Activated naive CD4-positive, alpha-beta T cell treated with anti-CD3 and anti-CD28 coated beads for 36 hours (primary cell): ENCODE results near the gene ATP5F1E. TPM values are rescaled to one million over a fixed set of nuclear protein-coding genes. Genes with fewer than 3 reads are reported as not detected.

Experiments used
- CTCF ChIA-PET: fragments of 350-600 bp; sonication (Branson Sonifier 250); formaldehyde crosslinking; loops from one replicate; lab custom pipeline; 2021; ENCODE audit warnings: antibody characterized with exemption; lab: Charles Lee
- DNase-seq: peaks from one replicate; pipeline ENCODE4 v3.0.0-alpha.2; 2020
- H3K27ac Mint-ChIP-seq: one replicate; pipeline ENCODE4 v1.8.0; 2021; ENCODE audit warnings: mild to moderate bottlenecking, mixed read lengths
- H3K27me3 Mint-ChIP-seq: one replicate; pipeline ENCODE4 v1.8.0; 2021; ENCODE audit warnings: low read depth, mixed read lengths
- H3K36me3 Mint-ChIP-seq: one replicate; pipeline ENCODE4 v1.8.0; 2021; ENCODE audit warnings: low read depth, mixed read lengths
- H3K4me1 Mint-ChIP-seq: one replicate; pipeline ENCODE4 v1.8.0; 2021; ENCODE audit warnings: low read depth, mixed read lengths
- H3K4me3 Mint-ChIP-seq: one replicate; pipeline ENCODE4 v1.8.0; 2021; ENCODE audit warnings: mild to moderate bottlenecking, moderate library complexity, mixed read lengths
- H3K9me3 Mint-ChIP-seq: one replicate; pipeline ENCODE4 v1.8.0; 2021; ENCODE audit warnings: mixed read lengths
- intact Hi-C: fragments of 100-400 bp; cut with micrococcal nuclease; formaldehyde crosslinking; loops from one replicate; pipeline ENCODE4 v1.15.1; 2023
- total RNA-seq, 2 experiments: library from RNA; stranded (reverse); gene quantifications; one replicate each; pipeline ENCODE4 v1.2.3, GENCODE V29; 2021

ATP5F1E gene
- total RNA-seq, 2 experiments from 2014 or later = 74.5 to 86.3 TPM

DNA sequence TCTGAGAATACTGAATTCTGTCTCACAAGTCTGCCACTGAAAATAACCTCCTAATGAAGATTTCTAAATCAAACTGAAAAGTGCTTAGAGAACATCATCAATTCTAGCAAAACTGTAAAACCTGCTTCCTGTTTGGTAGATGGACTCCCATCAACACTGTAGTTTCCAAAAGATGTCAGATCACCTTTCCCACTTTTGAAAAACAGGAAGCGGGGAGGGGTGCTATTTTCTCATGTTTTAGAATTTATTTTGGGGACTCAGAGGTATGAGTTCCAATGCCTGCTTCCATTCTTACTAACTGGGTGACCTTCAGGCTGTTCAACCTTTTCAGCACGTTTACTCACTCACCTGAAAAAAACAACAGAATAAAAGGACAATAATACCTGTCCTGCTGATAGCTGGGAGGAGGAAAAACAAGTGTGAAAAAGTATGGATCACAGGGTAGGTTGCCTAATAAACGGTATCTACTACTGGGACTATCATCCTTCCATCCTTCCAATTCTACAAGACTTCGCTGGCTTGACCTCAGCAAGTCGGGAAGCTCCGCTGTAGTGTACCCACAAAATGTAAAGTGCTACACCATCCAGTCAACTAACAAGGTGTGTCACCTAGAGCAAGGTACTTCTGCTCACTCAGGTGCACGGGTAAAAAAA, 1.1 kb downstream of the ATP5F1E start:
- Mint-ChIP-seq H3K36me3 (peaks cover 49% of the 10 kb centered on the region), H3K4me3 (peak overlapping the region; percentile 94), H3K4me1 (peaks cover 74% of the 10 kb centered on the region), H3K27me3 (no peaks in the 10 kb centered on the region), H3K27ac (peak overlapping the region; percentile 93), H3K9me3 (no peaks in the 10 kb centered on the region)
- CTCF ChIA-PET = interaction anchor here (1.2 to 1.9 kb wide), 5 partner anchors 12 to 176 kb away, joined by 4 to 6 read pairs (median 4); partner anchors contain the start of gene PRELID3B
- DNase-seq = no peak
- intact Hi-C loops = loop anchor here (5.0 to 10.0 kb wide), 3 partner anchors 124 to 726 kb away; partner anchors contain the start of gene RAB22A

DNA sequence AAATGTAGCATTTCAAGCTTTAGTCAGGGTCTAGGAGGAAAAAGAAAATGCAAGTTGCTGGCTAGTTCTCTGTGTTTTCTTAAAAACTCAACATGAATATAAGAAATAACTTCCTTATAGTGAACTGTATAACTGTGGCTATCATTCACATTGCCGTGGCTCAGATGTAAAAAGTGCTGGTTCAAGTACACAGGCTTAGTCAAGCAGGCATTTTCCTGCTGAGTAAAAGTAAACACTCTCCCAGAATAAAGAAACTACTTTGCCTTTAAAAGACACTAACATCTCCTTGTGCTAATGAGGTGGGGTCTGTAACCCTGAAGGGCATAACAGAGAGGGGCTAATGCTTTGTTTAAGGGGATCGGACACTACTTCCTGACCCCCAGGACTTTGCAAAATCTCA, 3.3 kb downstream of the ATP5F1E start:
- peaks cover 53% of the 10 kb centered on the region for H3K36me3 Mint-ChIP-seq
- CTCF ChIA-PET = interaction anchor here (0.6 kb wide), 1 partner anchor 638 kb away, joined by 4 read pairs; no protein-coding TSS in a partner anchor
- no peak for DNase-seq
- no peaks in the 10 kb centered on the region for H3K27me3 Mint-ChIP-seq
- peak overlapping the region; percentile 0 for H3K4me3 Mint-ChIP-seq
- no peaks in the 10 kb centered on the region for H3K9me3 Mint-ChIP-seq
- intact Hi-C loops = no loop called here
- H3K4me1 Mint-ChIP-seq = peaks cover 65% of the 10 kb centered on the region
- H3K27ac Mint-ChIP-seq = peak overlapping the region; percentile 43

DNA sequence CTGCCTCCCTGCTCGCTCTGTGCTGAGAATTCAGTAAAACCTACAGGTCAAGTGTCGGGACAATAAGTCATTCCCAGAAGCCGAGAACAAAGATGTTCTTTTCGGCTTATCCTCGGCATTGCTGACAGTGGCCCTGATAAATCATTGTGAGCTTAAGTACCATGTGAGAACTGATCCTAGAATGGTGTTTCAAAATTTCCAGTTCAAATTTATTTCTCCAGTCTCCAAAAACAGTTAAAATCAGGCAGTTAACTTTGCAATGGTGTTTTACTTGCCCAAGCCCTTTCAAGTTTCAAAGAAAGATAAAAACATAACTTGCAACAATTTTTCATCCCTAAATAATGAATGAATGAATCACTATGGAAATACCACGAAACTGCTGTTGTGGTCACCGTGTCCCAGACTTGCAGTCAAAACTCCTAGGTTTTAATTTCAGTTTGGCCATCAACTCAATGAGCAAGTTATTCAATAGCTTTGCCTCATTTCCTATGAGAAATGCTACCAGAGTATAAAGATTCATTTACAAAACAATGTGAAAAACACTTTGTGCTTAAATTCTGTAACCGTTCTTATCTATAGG, 4.3 kb downstream of the ATP5F1E start:
- DNase-seq = no peak
- peak overlapping the region; percentile 55 for H3K27ac Mint-ChIP-seq
- H3K4me3 Mint-ChIP-seq = no peak overlapping the region
- H3K9me3 Mint-ChIP-seq = no peaks in the 10 kb centered on the region
- peaks cover 60% of the 10 kb centered on the region for H3K4me1 Mint-ChIP-seq
- CTCF ChIA-PET = interaction anchor here (0.5 kb wide), 1 partner anchor 28 kb away, joined by 4 read pairs; no protein-coding TSS in a partner anchor
- intact Hi-C loops = no loop called here
- H3K27me3 Mint-ChIP-seq = no peaks in the 10 kb centered on the region
- H3K36me3 Mint-ChIP-seq = peaks cover 55% of the 10 kb centered on the region

DNA sequence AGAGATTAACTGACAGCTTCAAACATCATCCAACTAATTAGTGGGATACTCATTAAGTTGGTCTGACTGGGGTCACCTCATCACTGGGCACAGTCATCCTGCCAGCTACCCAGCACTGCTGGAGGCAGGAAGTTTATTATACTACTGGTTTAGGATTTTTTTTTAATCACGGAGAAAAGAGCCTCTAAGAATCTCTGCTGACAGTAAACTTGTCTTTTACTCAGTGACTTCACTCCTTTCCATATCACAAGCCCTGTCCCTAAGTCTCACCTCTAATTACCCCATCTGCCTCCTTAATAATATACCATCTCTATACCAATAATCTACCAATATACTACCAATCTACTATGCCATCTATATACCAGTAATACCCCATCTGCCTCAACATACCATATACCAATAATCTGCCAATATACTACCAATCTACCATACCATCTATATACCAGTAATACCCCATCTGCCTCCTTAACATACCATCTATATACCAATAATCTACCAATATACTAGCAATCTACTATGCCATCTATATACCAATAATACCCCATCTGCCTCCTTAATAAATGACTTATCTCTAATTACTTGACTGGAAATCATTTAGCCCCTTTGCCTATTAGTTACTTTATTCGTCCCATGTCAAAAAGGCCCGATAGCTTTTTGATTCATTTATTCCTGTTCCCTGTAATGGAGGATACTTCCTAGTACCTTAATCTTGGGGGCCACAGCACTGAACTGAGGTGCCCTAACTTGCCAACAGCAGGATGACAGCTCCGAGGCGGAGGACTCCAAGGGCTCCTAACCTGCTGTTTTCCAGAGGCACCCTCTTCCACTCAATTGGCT, 5.0 kb downstream of the ATP5F1E start:
- Mint-ChIP-seq H3K36me3 (peaks cover 54% of the 10 kb centered on the region), H3K4me1 (peaks cover 57% of the 10 kb centered on the region), H3K27ac (no peak overlapping the region), H3K4me3 (no peak overlapping the region), H3K27me3 (no peaks in the 10 kb centered on the region), H3K9me3 (no peaks in the 10 kb centered on the region)
- CTCF ChIA-PET = no interaction called here
- no peak for DNase-seq
- intact Hi-C loops = no loop called here

DNA sequence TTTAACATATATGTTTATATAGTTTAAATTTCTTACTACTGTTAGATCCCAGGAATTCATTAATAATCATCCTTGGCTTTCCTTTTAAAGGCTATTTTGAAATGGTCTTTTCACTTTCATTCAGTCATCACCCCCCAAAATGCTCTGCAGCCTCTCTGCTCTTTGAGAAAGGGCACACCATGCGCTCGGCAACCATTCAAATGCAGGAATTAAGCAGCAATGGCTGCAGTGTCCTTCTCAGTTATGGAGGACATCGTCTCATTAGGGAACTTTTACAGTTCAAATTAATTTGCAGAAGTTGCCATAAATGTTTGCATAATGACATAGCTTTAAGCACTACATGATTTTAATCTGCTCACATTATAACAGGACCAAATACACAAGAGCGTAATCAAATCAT, 6.6 kb downstream of the ATP5F1E start:
- Mint-ChIP-seq H3K4me1 (peaks cover 57% of the 10 kb centered on the region), H3K4me3 (no peak overlapping the region), H3K27me3 (no peaks in the 10 kb centered on the region), H3K36me3 (peaks cover 46% of the 10 kb centered on the region), H3K27ac (no peak overlapping the region), H3K9me3 (no peaks in the 10 kb centered on the region)
- intact Hi-C loops = no loop called here
- CTCF ChIA-PET = interaction anchor here (0.7 kb wide), 1 partner anchor 146 kb away, joined by 4 read pairs; no protein-coding TSS in a partner anchor
- no peak for DNase-seq

DNA sequence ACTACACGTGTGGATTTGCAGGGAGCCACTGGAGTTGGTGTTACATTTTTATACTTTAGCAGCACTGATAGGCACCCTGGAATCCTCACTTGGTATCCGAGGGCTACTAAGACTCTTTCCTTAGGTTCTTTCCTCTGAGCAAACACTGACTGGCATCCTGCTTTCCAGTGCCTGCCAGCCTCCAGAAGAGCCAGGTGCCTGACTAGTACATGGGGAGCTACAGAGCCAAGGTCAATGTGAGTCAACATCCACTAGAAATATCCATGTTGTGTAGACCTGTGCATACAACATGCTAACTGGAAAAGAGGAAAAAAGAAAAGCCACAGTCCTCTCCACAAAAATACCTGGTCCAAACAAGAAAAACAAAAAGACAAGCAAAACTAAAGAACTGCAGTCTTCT, 7.0 kb downstream of the ATP5F1E start:
- no peak for DNase-seq
- peaks cover 52% of the 10 kb centered on the region for H3K4me1 Mint-ChIP-seq
- peaks cover 44% of the 10 kb centered on the region for H3K36me3 Mint-ChIP-seq
- intact Hi-C loops = no loop called here
- CTCF ChIA-PET = interaction anchor here (0.7 kb wide), 1 partner anchor 146 kb away, joined by 4 read pairs; no protein-coding TSS in a partner anchor
- no peaks in the 10 kb centered on the region for H3K27me3 Mint-ChIP-seq
- H3K27ac Mint-ChIP-seq = peak overlapping the region; percentile 25
- H3K4me3 Mint-ChIP-seq = no peak overlapping the region
- H3K9me3 Mint-ChIP-seq = no peaks in the 10 kb centered on the region

DNA sequence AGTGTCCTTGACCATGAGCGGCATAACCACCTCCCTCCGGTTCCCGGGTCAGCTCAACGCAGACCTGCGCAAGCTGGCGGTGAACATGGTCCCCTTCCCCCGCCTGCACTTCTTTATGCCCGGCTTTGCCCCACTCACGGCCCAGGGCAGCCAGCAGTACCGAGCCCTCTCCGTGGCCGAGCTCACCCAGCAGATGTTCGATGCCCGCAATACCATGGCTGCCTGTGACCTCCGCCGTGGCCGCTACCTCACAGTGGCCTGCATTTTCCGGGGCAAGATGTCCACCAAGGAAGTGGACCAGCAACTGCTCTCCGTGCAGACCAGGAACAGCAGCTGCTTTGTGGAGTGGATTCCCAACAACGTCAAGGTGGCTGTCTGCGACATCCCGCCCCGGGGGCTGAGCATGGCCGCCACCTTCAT, 8.0 kb downstream of the ATP5F1E start:
- intact Hi-C loops = no loop called here
- no peak for DNase-seq
- H3K36me3 Mint-ChIP-seq = peaks cover 36% of the 10 kb centered on the region

DNA sequence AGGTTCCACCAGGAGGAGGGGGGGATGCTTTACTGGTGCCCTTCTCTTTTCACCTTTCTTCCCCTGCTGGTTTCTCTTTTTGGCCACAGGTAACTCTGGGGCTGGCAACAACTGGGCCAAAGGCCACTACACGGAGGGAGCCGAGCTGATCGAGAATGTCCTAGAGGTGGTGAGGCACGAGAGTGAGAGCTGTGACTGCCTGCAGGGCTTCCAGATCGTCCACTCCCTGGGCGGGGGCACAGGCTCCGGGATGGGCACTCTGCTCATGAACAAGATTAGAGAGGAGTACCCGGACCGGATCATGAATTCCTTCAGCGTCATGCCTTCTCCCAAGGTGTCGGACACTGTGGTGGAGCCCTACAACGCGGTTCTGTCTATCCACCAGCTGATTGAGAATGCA, 8.5 kb downstream of the ATP5F1E start:
- DNase-seq = no peak
- Mint-ChIP-seq H3K9me3 (no peaks in the 10 kb centered on the region), H3K4me3 (no peak overlapping the region), H3K27ac (no peak overlapping the region), H3K36me3 (peaks cover 31% of the 10 kb centered on the region), H3K4me1 (peaks cover 39% of the 10 kb centered on the region), H3K27me3 (no peaks in the 10 kb centered on the region)
- intact Hi-C loops = no loop called here
- CTCF ChIA-PET = no interaction called here

More for the DNA sequence above, 8.0 kb downstream of the ATP5F1E start:
- Mint-ChIP-seq H3K4me1 (peaks cover 44% of the 10 kb centered on the region), H3K9me3 (no peaks in the 10 kb centered on the region), H3K27me3 (no peaks in the 10 kb centered on the region), H3K27ac (no peak overlapping the region), H3K4me3 (no peak overlapping the region)
- CTCF ChIA-PET = no interaction called here

DNA sequence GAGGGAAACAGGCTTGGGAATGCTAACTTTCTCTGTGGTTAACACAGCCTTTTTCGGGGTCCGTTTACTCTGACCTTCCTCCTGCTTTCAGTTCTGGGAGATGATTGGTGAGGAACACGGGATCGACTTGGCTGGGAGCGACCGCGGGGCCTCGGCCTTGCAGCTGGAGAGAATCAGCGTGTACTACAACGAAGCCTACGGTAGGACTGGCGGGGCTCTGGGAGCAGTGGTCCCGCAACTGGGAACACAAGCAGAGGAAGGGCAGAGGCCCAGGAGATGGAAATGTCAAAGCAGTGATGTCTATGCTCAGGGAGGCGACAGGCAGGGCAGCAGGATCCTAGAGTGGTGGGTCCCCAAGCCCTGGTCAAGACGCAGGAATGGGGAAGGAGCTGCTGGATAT, 9.4 kb downstream of the ATP5F1E start:
- Mint-ChIP-seq H3K27me3 (no peaks in the 10 kb centered on the region), H3K4me3 (no peak overlapping the region), H3K36me3 (peaks cover 26% of the 10 kb centered on the region), H3K9me3 (no peaks in the 10 kb centered on the region), H3K27ac (no peak overlapping the region), H3K4me1 (peaks cover 31% of the 10 kb centered on the region)
- no peak for DNase-seq
- intact Hi-C loops = no loop called here
- CTCF ChIA-PET = interaction anchor here (0.8 kb wide), 1 partner anchor 40 kb away, joined by 4 read pairs; no protein-coding TSS in a partner anchor

DNA sequence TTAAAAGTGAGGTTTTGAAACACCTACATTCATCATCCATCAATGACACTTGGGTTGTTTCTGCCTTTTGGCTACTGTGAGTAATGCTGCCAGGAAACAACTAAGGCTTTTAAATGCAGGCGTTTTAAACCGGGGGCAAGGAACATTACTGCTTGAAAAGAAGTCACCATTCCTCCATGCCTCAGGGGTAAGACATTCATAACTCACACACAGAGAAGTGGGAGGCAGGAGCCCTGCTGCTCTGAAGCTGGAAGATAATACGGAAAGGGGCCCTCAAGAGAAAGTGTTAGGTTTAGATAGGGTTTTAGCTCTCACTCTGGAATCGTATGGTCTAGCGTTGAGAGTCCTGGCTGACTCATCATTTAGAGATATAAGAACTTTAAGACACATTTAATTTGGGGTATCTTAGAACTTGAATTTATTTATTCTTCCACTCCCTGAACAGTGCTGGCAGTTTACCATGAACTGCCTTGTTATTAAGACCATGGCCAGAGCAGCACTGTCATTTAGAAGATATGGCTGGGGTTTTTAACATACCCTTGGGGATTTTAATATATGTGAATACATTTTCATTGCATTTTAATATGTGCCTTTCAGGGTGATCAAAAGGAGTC, 11.1 kb downstream of the ATP5F1E start:
- no peak for DNase-seq
- Mint-ChIP-seq H3K4me1 (peaks cover 33% of the 10 kb centered on the region), H3K27me3 (no peaks in the 10 kb centered on the region), H3K27ac (no peak overlapping the region), H3K4me3 (no peak overlapping the region), H3K9me3 (no peaks in the 10 kb centered on the region), H3K36me3 (peaks cover 18% of the 10 kb centered on the region)
- intact Hi-C loops = no loop called here
- CTCF ChIA-PET = interaction anchor here (0.6 kb wide), 1 partner anchor 218 kb away, joined by 3 read pairs; no protein-coding TSS in a partner anchor

DNA sequence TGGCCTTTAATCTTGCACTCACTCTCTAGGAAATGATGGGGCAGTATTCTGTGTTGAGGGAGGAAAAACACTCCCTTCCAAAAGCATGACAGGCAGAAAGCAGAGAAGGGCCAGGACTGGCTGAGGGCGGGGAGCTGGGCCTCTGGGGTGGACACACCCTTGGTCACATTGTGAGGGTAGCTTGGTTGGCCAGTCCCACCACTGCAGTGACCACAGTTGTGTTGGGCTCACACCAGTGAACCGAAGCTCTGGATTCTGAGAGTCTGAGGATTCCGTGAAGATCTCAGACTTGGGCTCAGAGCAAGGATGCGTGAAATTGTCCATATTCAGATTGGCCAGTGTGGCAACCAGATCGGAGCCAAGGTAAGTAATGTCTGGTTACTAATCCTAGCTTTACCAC, 12.9 kb downstream of the ATP5F1E start, which contains the start of gene TUBB1:
Gene TUBB1 (plus strand): TSS at position 213 of the 400 bp plus-strand sequence. CDS start 94 bp downstream, at position 307.
- intact Hi-C loops = no loop called here

More for the DNA sequence above, 12.9 kb downstream of the ATP5F1E start, which contains the start of gene TUBB1:
- Mint-ChIP-seq H3K9me3 (no peaks in the 10 kb centered on the region), H3K4me3 (no peak within 1 kb of the TSS), H3K36me3 (peaks cover 6% of the 10 kb centered on the region), H3K27ac (no peak within 1 kb of the TSS), H3K4me1 (peaks cover 35% of the 10 kb centered on the region), H3K27me3 (no peaks in the 10 kb centered on the region)
- CTCF ChIA-PET = no interaction called here
- no peak for DNase-seq
